NT2/D1 (cell line): ENCODE results near the gene CAPG.

Source experiments
- SUZ12 ChIP-seq: IDR thresholded peaks from 2 replicates; pipeline ENCODE4 v1.6.1; 2011; ENCODE audit not compliant: insufficient read length, insufficient read depth; ENCODE audit errors: extremely low read depth
- YY1 ChIP-seq: IDR thresholded peaks from 2 replicates; pipeline ENCODE4 v1.6.1; 2011; ENCODE audit not compliant: insufficient read length, insufficient read depth
- ZNF274 ChIP-seq: IDR thresholded peaks from 2 replicates; pipeline ENCODE4 v1.6.1; 2011; ENCODE audit warnings: mild to moderate bottlenecking, low read depth, low read length

DNA sequence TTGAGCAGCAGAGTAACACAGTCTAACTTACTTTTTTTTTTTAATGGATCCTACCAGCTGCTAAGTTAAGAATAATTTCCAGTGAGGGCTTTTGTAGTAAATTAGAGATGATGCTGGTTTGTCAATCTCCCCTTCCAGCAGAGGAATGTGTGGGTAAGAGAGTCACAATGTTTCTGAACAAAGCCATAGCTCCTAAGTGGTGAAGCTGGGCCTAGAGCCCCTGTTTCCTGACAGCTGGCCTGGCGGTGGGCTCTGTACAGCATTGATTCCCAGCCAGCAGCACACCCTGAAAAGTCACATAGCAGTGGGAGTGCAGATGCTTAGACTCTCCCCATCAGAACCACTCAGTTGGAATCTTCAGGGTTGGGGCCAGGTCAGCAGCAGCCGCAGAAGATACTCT is 24.4 kb downstream of the CAPG start:
- no peak for TF ChIP-seq YY1
- no peak for TF ChIP-seq ZNF274
- TF ChIP-seq SUZ12, result no peak
